Measurements from ENCODE around the gene ST6GALNAC4. TPM values are rescaled to one million over a fixed set of nuclear protein-coding genes. Genes with fewer than 3 reads are reported as not detected.

Gene ST6GALNAC4
- total and polyA plus RNA-seq, 9 of the 15 experiments (the other 6 are each of a cell fraction or from before 2014, with no cell fraction given), result 2.6 to 43.1 (median 15.4) TPM

DNA sequence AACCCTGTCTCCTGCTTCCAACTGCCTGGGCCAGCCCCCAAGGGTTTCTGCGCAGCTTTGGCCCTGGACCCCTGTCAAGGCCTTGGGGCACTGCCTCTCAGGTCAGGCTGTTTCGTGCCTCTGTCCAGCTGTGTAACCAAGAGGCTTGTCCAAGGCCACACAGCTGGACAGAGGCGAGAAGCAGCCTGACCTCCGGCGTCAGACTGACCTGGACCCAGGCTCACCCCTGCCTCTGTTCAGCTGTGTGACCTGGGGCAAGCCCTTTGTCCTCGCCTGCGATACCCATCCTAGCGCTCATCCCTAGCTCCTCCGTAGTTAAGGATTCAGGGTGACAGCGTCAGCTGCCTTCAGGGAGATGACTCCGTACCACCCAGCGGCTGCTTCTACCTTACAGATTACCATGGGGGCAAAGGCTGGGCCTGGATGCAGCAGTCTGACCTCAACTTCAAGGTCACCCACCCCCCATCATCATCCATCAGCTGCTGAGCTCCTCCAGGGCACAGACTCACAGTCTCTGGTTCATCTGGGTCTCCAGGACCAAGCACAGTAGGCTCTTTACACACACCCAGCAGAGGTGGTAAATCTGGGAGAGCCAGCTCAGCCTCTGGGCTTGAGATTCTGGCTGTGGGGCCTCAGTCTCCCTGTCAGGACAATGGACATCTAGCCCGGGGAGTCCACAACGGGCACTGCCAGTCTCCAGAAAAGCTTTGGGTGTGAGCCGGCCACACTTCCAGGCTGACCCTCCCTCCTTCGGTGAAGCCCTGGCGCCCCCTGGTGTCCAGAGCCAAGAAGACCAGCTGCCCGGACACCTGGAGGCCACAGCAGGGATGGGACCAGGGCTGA, 47.3 kb downstream of the ST6GALNAC4 start (continued):
- TF ChIP-seq MAZ (CRISPR knock-in tag; conservative IDR thresholded peaks at IDR 0.05 in 1 of 2, IDR thresholded peaks at IDR 0.05 in 1 of 2) (peak; percentile 43 to 83; a peak in 3 of 4 replicates), RCOR1 (IDR thresholded peaks at IDR 0.05; ENCODE audit: borderline replicate concordance in 1 of 2, low read depth in 2 of 2, low read length in 2 of 2) (0 out of 4 replicates have a peak, but pooled peaks of 1 of the 2 experiments have one; percentile 19), TBL1XR1 (IDR thresholded peaks at IDR 0.05; ENCODE audit: low read length in 2 of 2) (0 out of 4 replicates have a peak, but pooled peaks of 1 of the 2 experiments have one; percentile 24), MYNN (IDR thresholded peaks at IDR 0.05) (peak; percentile 76), MYNN (CRISPR knock-in tag; IDR thresholded peaks at IDR 0.05) (no peak), LCOR (CRISPR knock-in tag; IDR thresholded peaks at IDR 0.05) (no peak; the same call in 1 of the 2 replicates), CTBP1 (IDR thresholded peaks at IDR 0.05; ENCODE audit: borderline replicate concordance) (peak; percentile 86; the same call in 1 of the 2 replicates), HCFC1 (IDR thresholded peaks at IDR 0.05; ENCODE audit: low read depth, low read length) (0 out of 2 replicates have a peak, but pooled peaks have one; percentile 39), ZNF507 (tag; conservative IDR thresholded peaks at IDR 0.05) (no peak), NFATC3 (IDR thresholded peaks at IDR 0.05) (no peak), HLTF (IDR thresholded peaks at IDR 0.05) (peak; percentile 20; the same call in 1 of the 2 replicates), TEAD2 (tag; IDR thresholded peaks at IDR 0.05) (no peak), BRD9 (IDR thresholded peaks at IDR 0.05; ENCODE audit: low read depth, partially characterized antibody) (no peak), KHSRP (IDR thresholded peaks at IDR 0.05) (no peak), POLR2AphosphoS2 (IDR thresholded peaks at IDR 0.05; ENCODE audit: low read length) (no peak), HDAC2 (IDR thresholded peaks at IDR 0.05) (no peak), NRF1 (conservative IDR thresholded peaks at IDR 0.05 in 1 of 2, IDR thresholded peaks at IDR 0.05 in 1 of 2) (0 out of 4 replicates have a peak, but pooled peaks of 1 of the 2 experiments have one; percentile 10), ARID2 (IDR thresholded peaks at IDR 0.05) (peak; percentile 86)
- TF ChIP-seq, protein P1, sequence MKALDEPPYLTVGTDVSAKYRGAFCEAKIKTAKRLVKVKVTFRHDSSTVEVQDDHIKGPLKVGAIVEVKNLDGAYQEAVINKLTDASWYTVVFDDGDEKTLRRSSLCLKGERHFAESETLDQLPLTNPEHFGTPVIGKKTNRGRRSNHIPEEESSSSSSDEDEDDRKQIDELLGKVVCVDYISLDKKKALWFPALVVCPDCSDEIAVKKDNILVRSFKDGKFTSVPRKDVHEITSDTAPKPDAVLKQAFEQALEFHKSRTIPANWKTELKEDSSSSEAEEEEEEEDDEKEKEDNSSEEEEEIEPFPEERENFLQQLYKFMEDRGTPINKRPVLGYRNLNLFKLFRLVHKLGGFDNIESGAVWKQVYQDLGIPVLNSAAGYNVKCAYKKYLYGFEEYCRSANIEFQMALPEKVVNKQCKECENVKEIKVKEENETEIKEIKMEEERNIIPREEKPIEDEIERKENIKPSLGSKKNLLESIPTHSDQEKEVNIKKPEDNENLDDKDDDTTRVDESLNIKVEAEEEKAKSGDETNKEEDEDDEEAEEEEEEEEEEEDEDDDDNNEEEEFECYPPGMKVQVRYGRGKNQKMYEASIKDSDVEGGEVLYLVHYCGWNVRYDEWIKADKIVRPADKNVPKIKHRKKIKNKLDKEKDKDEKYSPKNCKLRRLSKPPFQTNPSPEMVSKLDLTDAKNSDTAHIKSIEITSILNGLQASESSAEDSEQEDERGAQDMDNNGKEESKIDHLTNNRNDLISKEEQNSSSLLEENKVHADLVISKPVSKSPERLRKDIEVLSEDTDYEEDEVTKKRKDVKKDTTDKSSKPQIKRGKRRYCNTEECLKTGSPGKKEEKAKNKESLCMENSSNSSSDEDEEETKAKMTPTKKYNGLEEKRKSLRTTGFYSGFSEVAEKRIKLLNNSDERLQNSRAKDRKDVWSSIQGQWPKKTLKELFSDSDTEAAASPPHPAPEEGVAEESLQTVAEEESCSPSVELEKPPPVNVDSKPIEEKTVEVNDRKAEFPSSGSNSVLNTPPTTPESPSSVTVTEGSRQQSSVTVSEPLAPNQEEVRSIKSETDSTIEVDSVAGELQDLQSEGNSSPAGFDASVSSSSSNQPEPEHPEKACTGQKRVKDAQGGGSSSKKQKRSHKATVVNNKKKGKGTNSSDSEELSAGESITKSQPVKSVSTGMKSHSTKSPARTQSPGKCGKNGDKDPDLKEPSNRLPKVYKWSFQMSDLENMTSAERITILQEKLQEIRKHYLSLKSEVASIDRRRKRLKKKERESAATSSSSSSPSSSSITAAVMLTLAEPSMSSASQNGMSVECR (CRISPR knock-in tag; IDR thresholded peaks at IDR 0.05), result peak; percentile 65; the same call in 1 of the 2 replicates
- TF ChIP-seq, protein P2, sequence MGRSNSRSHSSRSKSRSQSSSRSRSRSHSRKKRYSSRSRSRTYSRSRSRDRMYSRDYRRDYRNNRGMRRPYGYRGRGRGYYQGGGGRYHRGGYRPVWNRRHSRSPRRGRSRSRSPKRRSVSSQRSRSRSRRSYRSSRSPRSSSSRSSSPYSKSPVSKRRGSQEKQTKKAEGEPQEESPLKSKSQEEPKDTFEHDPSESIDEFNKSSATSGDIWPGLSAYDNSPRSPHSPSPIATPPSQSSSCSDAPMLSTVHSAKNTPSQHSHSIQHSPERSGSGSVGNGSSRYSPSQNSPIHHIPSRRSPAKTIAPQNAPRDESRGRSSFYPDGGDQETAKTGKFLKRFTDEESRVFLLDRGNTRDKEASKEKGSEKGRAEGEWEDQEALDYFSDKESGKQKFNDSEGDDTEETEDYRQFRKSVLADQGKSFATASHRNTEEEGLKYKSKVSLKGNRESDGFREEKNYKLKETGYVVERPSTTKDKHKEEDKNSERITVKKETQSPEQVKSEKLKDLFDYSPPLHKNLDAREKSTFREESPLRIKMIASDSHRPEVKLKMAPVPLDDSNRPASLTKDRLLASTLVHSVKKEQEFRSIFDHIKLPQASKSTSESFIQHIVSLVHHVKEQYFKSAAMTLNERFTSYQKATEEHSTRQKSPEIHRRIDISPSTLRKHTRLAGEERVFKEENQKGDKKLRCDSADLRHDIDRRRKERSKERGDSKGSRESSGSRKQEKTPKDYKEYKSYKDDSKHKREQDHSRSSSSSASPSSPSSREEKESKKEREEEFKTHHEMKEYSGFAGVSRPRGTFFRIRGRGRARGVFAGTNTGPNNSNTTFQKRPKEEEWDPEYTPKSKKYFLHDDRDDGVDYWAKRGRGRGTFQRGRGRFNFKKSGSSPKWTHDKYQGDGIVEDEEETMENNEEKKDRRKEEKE (IDR thresholded peaks at IDR 0.05; ENCODE audit: borderline replicate concordance in 1 of 2, control insufficient read depth in 1 of 2, low read depth in 2 of 2, low read length in 1 of 2), result no peak
